GM23338 (cell line): ENCODE results near the gene GPC6. TPM values are rescaled to one million over a fixed set of nuclear protein-coding genes. Genes with fewer than 3 reads are reported as not detected.

Experiments used
- ATAC-seq: fragments of 200-7000 bp; cut with Tn5 transposase; 3 replicates; pipeline ENCODE4 v1.9.1; 2020
- DNase-seq: peaks from one replicate; pipeline ENCODE4 v3.0.0-alpha.2; 2015; ENCODE audit warnings: low spot score
- H2AFZ ChIP-seq: fragments of 200-600 bp; sonication (generic); 2 replicates; pipeline ENCODE4 v1.8.0; 2016; ENCODE audit warnings: antibody characterized with exemption, mild to moderate bottlenecking, moderate library complexity
- H3F3A ChIP-seq: fragments of 200-600 bp; sonication (generic); replicated peaks from 2 replicates; pipeline ENCODE4 v1.8.0; 2017; ENCODE audit warnings: antibody characterized with exemption, mixed run types, low read depth
- H3K27ac ChIP-seq: fragments of 200-600 bp; sonication (generic); 2 replicates; pipeline ENCODE4 v1.6.1; 2016; ENCODE audit warnings: low read depth
- H3K27me3 ChIP-seq: fragments of 200-600 bp; sonication (generic); 2 replicates; pipeline ENCODE4 v1.8.0; 2016; ENCODE audit warnings: mild to moderate bottlenecking, mixed run types, moderate library complexity; ENCODE audit not compliant: insufficient read depth
- H3K36me3 ChIP-seq: fragments of 200-600 bp; sonication (generic); 2 replicates; pipeline ENCODE4 v1.8.0; 2016; ENCODE audit warnings: mild to moderate bottlenecking; ENCODE audit not compliant: insufficient read depth
- H3K4me1 ChIP-seq: fragments of 200-600 bp; sonication (generic); 2 replicates; pipeline ENCODE4 v1.8.0; 2016; ENCODE audit warnings: mild to moderate bottlenecking, moderate library complexity; ENCODE audit not compliant: insufficient read depth
- H3K4me2 ChIP-seq: fragments of 200-600 bp; sonication (generic); 2 replicates; pipeline ENCODE4 v1.7.1; 2017; ENCODE audit warnings: mixed run types
- H3K4me3 ChIP-seq: fragments of 200-600 bp; sonication (generic); 2 replicates; pipeline ENCODE4 v1.6.1; 2016; ENCODE audit warnings: mixed run types
- H3K79me2 ChIP-seq: fragments of 200-600 bp; sonication (generic); replicated peaks from 2 replicates; pipeline ENCODE4 v1.8.0; 2017; ENCODE audit warnings: mild to moderate bottlenecking; ENCODE audit not compliant: insufficient read depth
- H3K9me2 ChIP-seq: fragments of 200-600 bp; sonication (generic); 2 replicates; pipeline ENCODE4 v1.8.0; 2017; ENCODE audit not compliant: insufficient read depth
- H4K20me1 ChIP-seq: fragments of 200-600 bp; sonication (generic); replicated peaks from 2 replicates; pipeline ENCODE4 v1.8.0; 2017; ENCODE audit warnings: mild to moderate bottlenecking; ENCODE audit not compliant: insufficient read depth
- H3K27ac Mint-ChIP-seq: 2 replicates; pipeline ENCODE4 v1.8.0; 2020; ENCODE audit warnings: inconsistent platforms, mild to moderate bottlenecking, moderate library complexity, mixed read lengths
- H3K27me3 Mint-ChIP-seq: 3 replicates; pipeline ENCODE4 v1.8.0; 2022; ENCODE audit warnings: low read depth, mild to moderate bottlenecking, moderate library complexity, mixed read lengths, inconsistent platforms; ENCODE audit not compliant: insufficient read depth, poor library complexity
- H3K36me3 Mint-ChIP-seq: 3 replicates; pipeline ENCODE4 v1.8.0; 2021; ENCODE audit warnings: low read depth, mild to moderate bottlenecking, inconsistent platforms, moderate library complexity, mixed read lengths
- H3K4me1 Mint-ChIP-seq: 3 replicates; pipeline ENCODE4 v1.8.0; 2020; ENCODE audit warnings: mild to moderate bottlenecking, inconsistent platforms, mixed read lengths
- H3K4me3 Mint-ChIP-seq: 3 replicates; pipeline ENCODE4 v1.8.0; 2021; ENCODE audit warnings: moderate library complexity, mild to moderate bottlenecking, inconsistent platforms, mixed read lengths
- H3K9me3 Mint-ChIP-seq: 3 replicates; pipeline ENCODE4 v1.8.0; 2020; ENCODE audit warnings: moderate library complexity, mild to moderate bottlenecking, inconsistent platforms, mixed read lengths
- CREB1 ChIP-seq: fragments of 250-450 bp; sonication (Bioruptor Pico); IDR thresholded peaks from 2 replicates; pipeline ENCODE4 v1.5.0; 2020; ENCODE audit warnings: low read depth, mild to moderate bottlenecking, moderate library complexity
- EZH2 ChIP-seq: fragments of 200-600 bp; sonication (generic); IDR thresholded peaks from one replicate; pipeline ENCODE4 v1.8.0; 2017; ENCODE audit warnings: antibody characterized with exemption, mild to moderate bottlenecking, low read depth; ENCODE audit not compliant: unreplicated experiment
- EZH2phosphoT487 ChIP-seq: fragments of 200-600 bp; sonication (generic); IDR thresholded peaks from one replicate; pipeline ENCODE4 v1.8.1; 2018; ENCODE audit warnings: antibody characterized with exemption; ENCODE audit not compliant: unreplicated experiment
- JUNB ChIP-seq: IDR thresholded peaks from one replicate; pipeline ENCODE4 v1.6.1; 2016; ENCODE audit warnings: antibody characterized with exemption; ENCODE audit not compliant: unreplicated experiment
- NANOG ChIP-seq: IDR thresholded peaks from 2 replicates; pipeline ENCODE4 v1.6.1; 2016; ENCODE audit warnings: antibody characterized with exemption, borderline replicate concordance
- REST ChIP-seq: IDR thresholded peaks from one replicate; pipeline ENCODE4 v1.6.1; 2018; ENCODE audit warnings: antibody characterized with exemption; ENCODE audit not compliant: unreplicated experiment
- ZNF114 ChIP-seq: fragments of 250-450 bp; sonication (Bioruptor Pico); IDR thresholded peaks from 2 replicates; pipeline ENCODE4 v1.5.0; 2020; ENCODE audit warnings: mild to moderate bottlenecking, moderate library complexity
- ZNF331 ChIP-seq: fragments of 250-450 bp; sonication (Bioruptor Pico); IDR thresholded peaks from 2 replicates; pipeline ENCODE4 v1.5.0; 2020; ENCODE audit warnings: low read depth, mild to moderate bottlenecking, moderate library complexity
- ZNF462 ChIP-seq: fragments of 250-450 bp; sonication (Bioruptor Pico); IDR thresholded peaks from 2 replicates; pipeline ENCODE4 v1.5.0; 2020; ENCODE audit warnings: mild to moderate bottlenecking, moderate library complexity
- polyA plus RNA-seq: library from polyadenylated mRNA; unstranded; fragments of >200 nt; fragmentation: Nextera tagmentation; extraction: Ambion mirVana; gene quantifications from 2 replicates; pipeline ENCODE4 v1.2.1, GENCODE V29; 2016
- total RNA-seq: library from RNA; depleted of rRNA; stranded (reverse); fragments of >200 nt; shearing (Covaris generic); gene quantifications from 2 replicates; pipeline ENCODE4 v1.2.3, GENCODE V29; 2014
- TF ChIP-seq, protein P1 (sequence below): IDR thresholded peaks from 2 replicates; pipeline ENCODE4 v1.6.1; 2016; ENCODE audit warnings: antibody characterized with exemption

The GPC6 gene
- total and polyA plus RNA-seq, 2 experiments from 2014 or later: 6.4 to 28.6 TPM

DNA sequence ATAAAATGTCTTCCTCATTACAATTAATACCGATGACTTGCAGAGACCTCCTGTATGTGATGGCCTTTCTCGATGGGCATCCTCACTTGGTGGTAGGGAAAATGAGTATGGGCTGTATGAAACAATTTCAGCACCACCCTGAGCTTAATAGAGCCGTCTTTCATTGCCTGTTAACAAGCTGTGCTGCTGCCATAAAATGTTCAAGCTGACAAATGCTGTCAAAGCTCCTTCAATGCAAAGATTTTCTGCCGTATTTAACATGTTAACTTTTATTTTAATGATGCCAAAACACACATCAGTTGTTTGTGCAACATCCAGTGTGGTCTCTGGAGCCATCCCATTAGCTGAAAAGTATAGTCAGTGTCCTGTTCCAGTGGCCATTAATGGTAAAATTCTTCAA is 110.1 kb downstream of the GPC6 start:
- Histone ChIP-seq H3K4me1 (peaks cover 23% of the 10 kb centered on the region), H3K36me3 (no peaks in the 10 kb centered on the region), H3K4me2 (0 out of 2 replicates have a peak overlapping the region, but pooled peaks have one; percentile 24), H2AFZ (no peak overlapping the region), H3K4me3 (no peak overlapping the region), H3F3A (no peaks in the 10 kb centered on the region), H3K27me3 (no peaks in the 10 kb centered on the region), H3K79me2 (peaks cover 66% of the 10 kb centered on the region), H3K27ac (no peak overlapping the region), H3K9me2 (no peaks in the 10 kb centered on the region), H4K20me1 (no peaks in the 10 kb centered on the region)
- H3K9me3 Mint-ChIP-seq: peaks cover 5% of the 10 kb centered on the region; the same call in 2 of the 3 replicates
- no peak for TF ChIP-seq NANOG
- no peak for TF ChIP-seq CREB1 (CRISPR knock-in tag)
- TF ChIP-seq REST: no peak
- TF ChIP-seq, protein P1, sequence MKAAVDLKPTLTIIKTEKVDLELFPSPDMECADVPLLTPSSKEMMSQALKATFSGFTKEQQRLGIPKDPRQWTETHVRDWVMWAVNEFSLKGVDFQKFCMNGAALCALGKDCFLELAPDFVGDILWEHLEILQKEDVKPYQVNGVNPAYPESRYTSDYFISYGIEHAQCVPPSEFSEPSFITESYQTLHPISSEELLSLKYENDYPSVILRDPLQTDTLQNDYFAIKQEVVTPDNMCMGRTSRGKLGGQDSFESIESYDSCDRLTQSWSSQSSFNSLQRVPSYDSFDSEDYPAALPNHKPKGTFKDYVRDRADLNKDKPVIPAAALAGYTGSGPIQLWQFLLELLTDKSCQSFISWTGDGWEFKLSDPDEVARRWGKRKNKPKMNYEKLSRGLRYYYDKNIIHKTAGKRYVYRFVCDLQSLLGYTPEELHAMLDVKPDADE: no peak
- no peak for TF ChIP-seq EZH2phosphoT487
- TF ChIP-seq EZH2: no peak
- no peak for TF ChIP-seq ZNF462
- TF ChIP-seq ZNF331: no peak
- no peak for TF ChIP-seq ZNF114 (CRISPR knock-in tag)
- TF ChIP-seq JUNB: no peak
- peaks cover 12% of the 10 kb centered on the region for H3K36me3 Mint-ChIP-seq
- no peaks in the 10 kb centered on the region for H3K27me3 Mint-ChIP-seq
- no peak overlapping the region for H3K27ac Mint-ChIP-seq
- no peak overlapping the region for H3K4me3 Mint-ChIP-seq
- no peak for ATAC-seq
- peaks cover 28% of the 10 kb centered on the region for H3K4me1 Mint-ChIP-seq
- DNase-seq: no peak
